Right hindlimb (tissue), 1 donor: ENCODE results near the gene KIAA0930.

Source experiments
- DNase-seq: peaks from one replicate; pipeline ENCODE4 v3.0.0-alpha.2; 2018

Gene KIAA0930

DNA sequence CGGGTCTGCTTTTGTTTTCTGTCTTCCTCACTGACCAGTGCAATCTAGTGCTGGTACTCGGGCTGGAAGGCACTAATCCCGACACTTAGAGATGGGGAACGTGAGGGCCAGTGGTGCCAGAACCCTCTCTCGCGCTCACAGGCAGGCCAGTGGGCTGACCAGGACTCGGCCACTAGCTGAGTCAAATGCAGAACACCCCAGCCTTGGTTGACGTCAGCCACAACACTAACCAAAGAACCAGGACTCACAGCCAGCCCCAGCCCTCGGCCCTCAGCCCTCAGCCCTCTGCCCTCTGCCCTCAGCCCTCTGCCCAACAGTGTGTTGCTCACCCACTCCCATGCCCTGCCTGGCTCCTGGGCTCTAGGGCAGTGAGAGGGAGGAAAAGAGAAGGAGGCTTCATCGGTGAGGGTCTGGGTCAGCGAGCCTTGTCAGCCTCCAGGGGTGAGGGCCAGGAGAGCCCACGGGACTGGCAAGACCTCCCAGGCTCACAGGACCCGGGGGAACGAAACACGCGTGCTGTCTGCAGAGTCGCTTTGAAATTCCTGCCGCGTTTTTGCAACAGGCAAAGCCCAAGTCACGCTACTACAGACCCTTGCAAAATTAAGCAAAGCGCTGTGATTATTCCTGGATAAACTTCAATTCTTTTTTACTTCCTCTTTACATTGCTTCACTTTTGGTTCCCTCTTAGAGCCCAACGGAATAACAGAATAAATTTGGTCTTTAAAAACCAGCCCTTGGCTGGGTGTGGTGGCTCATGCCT lies 27.5 kb downstream of the KIAA0930 start:
- no peak for DNase-seq

DNA sequence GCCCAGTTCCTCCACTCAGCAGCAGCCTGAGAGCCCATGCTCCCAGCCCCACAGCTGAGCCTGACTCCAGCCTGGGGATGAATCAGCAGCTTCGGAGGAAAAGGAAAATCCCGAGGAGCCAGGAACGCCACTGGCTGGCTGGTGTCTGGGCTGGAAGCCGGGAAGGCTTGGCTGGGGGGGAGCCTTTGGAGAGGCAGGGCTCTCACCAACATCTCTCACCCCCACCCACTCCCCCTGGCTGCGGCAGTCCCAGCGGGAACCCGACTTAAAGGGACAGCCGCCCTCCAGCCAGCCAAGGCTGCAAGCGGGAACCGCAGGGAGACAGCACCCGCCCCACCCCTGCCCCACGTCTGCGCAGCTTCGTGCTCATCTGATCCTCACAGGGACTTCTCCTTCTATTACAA lies 28.4 kb downstream of the KIAA0930 start:
- DNase-seq: peak; percentile 79

DNA sequence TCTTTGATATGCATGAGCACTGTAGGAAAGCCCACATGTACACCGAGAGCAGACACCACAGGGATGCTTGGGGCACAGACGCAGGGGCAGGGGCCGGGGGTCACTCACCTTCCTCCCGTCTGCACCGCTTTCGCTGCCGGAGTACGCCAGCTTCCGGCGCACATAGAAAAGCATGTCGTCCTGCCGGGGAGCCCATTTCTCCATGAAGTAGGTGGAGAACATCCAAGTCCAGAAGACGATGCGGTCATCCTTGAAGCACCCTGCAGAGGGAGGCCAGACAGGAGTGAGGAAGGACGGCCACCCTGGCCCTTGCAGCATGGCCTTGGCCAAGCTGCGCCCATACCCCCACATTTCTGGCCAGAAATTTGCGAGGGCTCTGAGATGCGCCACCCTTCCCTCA lies 28.8 kb downstream of the KIAA0930 start:
- DNase-seq: no peak

DNA sequence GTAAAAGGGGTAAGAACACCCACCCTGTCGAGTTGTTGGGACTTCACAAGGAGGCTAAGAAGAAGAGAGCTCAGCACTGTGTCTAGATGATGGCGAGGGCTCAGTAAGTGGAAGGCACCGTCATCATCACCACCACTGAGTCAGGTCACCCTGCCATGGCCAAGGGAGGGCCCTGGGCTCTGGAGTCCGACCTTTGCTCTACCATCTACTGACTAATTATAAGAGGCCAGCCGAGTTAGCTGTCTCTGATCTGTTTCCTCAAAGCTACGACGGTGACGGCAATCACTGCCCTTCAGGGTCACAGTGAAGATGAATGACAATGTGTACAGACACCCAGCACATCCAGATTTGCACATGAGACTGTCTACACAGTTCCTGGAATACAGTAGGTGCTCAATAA lies 29.3 kb downstream of the KIAA0930 start:
- DNase-seq: no peak

DNA sequence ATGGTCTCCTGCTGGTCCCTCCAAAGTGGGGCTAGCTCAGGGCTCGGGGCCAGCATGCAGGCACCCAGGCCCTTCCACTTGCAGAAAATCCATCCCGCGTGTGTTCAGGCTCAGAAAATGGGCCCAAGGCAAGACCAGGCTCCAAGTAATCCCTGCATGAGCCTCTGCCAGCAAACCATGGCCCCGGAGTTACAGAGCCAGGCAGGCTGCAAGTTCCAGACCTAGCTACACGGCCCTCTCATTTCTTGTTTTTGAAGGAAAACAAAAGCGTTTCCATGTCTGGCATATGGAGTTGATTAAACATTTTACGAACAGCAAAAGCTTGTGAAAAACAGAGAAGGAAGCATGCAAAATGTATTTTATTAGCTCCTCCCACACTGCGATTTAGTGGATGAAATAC lies 29.7 kb downstream of the KIAA0930 start:
- peak; percentile 49 for DNase-seq

DNA sequence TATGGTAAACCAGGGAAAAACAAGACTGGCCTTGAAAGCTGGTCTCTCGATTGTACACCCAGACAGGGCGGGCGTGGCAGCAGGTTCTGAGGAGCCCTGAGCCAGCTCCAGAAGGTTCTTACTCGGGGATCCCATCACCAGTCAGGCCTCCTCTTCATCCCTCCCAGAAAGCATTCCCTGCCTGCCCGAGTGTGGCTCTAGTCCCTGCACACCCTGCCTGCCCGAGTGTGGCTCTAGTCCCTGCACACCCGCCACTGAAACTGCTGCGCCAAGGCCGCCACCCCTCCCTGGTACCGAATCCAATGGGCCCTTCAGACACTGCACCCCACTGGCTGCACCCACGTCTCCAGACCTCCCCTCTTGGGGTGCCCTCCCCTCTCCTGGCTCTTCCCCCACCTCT lies 30.1 kb downstream of the KIAA0930 start:
- no peak for DNase-seq

DNA sequence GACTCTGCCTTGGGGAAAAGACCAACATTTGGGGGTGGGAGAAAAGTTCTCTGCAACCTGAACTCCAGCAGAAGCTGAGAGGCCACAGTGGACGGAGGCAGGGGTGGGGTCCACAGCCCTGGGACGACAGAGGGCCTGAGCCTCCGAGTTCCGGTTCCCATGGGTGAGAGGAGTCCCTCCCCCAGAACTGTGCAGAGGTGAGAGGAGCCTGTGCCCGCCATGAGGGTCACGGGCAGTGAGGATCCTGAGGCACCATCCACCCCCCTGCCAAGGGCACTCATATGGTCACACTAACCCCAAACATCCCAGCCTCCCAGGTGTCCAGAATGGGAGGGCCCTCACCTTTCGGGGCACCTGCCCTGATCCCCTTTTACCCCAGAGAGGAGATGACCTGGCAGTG lies 30.5 kb downstream of the KIAA0930 start:
- DNase-seq: no peak

DNA sequence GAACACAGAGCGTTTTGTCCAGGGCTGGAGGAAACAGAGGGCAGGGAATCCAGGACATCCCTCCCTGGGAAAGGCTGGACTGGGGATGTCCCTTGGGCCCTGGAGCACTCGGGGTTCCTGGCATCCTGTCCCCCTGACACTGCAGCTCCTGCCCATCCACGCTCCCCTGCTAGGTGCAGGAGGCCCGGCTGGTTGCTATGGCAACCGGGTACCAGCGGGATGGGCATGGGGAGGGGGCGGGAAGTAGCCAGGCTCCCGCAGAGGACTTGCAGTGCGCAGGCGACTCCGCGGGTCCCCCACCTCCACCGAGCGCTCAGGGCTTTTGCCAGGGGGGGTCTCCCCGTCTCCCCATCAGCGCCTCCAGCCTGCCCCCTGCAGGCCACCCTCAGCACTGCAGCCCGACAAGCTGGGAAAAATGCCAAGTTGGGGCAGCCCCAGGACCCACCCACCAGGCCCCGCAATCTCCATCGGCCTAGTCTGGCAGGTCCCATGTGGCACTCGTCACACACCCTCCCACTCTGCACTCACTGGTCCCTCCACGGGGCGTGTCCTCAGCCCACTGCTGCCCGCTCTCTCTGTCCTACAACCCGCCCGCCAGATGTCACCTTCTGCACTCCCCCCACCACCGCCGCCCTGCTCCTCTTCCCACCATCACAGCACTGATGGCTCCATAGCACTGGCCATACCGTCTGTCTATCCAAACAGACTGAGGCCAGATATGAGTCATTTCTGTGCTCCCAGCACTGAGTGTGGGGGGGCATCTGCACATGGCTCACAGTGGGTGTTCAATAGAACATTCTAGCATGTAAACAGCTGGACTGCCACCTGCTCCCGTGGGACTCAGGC lies 31.5 kb downstream of the KIAA0930 start:
- DNase-seq: no peak

DNA sequence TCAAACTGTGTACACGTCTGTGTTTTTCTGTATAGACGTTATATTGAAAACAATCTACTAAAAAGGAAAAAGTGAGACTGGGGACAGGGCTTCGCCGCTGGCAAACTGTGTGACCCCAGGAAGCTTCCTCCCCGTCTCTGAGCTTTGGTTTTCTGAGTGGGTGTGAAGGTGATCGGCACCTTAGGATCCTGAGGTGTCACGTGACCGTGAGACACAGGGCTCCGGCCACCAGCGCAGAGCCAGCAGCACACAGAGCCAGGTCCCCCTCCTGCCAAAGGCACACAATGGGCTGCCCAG lies 32.0 kb downstream of the KIAA0930 start:
- no peak for DNase-seq

DNA sequence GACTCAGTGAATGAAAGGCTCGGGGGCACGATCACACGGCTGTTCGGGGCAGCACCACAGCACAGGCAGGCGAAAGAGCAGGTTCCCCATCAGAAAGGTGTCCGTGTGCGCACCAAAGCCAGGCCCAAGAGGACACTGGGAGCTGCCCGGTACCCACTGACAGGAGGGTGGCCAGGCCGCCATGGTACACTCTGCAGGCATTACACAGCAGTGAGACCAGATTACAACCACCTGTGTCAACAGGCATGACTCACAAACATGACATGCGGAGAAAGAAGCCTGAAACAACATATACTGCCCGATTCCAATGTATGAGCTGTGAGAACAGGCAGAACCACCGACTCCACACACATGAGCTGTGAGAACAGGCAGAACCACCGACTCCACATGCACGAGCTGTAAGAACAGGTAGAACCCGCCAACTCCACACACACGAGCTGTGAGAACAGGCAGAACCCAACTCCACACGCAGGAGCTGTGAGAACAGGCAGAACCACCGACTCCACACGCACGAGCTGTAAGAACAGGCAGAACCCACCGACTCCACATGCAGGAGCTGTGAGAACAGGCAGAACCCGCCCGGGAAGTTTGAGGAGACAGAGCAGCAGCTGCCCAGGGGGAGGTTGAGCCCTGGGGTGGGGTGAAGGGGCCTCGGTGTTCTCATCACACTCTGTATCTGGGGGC lies 32.6 kb downstream of the KIAA0930 start:
- DNase-seq: no peak

DNA sequence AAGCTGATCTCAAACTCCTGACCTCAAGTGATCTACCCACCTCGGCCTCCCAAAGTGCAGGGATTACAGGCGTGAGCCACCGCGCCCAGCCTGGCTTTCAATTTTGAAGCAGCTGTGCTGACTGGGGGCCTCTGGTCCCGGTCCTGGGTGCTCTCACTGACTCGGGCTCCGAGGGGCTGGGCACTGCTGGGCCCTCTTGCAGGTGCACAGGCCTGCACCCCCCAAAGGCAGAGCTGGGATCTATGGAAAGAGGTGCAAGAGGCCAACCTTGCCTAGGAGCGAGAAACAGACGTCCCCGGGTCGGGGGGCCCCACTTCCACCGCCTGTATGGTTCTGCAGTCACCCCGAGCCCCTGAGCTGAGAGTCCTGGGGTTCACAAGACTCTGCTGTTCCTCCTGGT lies 33.2 kb downstream of the KIAA0930 start:
- DNase-seq: no peak

DNA sequence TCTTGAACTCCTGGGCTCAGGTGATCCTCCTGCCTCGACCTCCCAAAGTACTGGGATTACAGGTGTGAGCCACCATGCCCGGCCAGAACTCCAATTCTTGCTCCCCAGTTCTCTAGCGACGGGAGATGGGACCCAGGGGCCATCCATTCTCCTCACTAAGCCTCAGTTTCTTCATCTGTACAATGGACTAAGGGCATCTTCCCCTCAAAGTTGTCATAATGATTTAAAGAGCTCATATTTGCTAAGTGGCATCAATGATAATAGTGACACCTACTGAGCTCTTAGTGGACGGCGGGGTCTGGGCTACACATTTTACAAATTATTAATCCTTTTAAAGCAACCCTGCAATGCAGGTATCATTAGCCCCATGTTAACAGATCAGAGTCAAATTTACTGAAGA lies 34.5 kb downstream of the KIAA0930 start:
- DNase-seq: no peak

DNA sequence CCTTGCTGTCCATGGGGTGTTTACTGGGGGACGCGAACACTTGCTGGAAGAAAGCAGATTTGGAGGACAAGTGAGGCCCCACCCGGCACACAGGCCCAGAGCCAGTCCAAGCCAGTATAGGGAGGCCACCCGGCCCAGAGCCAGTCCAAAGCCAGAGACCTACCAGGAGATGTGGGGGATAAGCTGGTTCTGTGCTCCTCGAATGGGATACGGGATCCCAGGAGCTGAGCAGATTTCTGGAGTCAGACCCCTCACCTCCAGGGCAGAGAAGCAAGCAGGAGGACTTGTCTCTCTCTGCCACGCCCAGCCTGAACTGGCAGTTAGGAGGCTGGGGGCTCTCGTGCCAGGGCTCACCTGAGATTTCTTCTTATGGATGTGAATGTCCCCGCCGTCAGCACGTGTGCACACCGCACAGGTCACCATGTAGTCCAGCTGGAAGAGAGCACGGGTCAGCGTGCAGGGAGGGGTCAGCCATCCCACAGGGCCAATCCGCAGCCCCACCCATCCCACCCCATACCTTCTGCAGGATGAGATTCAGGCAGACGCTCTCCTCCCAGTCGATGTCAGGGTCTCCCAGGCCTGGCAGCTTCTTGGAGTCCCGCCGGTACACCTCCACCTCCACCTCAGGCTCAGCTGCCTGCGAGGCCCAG lies 35.3 kb downstream of the KIAA0930 start:
- DNase-seq: no peak

DNA sequence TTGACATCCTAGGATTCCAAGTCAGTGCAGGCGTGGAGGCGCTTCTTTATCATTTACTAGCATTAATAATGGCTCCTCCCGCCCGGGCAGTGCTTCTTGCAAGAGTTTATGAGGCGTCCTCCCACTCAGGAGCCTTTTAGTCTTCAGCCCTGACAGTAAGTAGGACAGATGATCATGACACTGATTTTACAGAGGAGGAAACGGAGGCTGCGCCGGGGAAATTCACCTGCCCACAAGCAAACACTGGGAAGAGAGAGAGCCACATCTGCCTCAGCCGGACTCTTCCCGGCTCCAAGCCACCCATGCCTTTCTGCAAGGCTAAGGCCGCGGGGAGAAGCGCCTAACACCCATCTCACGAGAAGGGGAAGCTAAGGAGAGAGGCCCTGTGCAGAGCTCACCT lies 35.9 kb downstream of the KIAA0930 start:
- DNase-seq: no peak

DNA sequence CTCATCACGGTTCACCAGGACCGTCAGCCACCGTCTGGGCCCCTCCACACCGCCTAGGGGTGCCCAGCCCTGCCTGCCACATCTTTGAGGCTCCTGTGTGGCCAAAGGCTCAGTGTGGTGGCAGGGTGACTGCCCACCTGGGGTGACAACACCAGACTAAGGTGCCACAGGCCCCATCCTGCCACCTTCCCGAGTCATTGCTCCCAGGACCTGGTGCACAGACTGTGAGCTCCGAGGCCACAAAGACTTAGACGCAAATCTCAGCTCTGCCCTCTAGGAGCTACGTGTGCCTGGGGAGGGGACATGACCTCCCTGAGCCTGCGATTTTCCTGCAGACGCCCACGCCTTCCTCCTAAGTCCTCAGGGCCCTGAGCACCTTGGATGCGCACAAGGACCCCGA lies 36.5 kb downstream of the KIAA0930 start:
- no peak for DNase-seq

DNA sequence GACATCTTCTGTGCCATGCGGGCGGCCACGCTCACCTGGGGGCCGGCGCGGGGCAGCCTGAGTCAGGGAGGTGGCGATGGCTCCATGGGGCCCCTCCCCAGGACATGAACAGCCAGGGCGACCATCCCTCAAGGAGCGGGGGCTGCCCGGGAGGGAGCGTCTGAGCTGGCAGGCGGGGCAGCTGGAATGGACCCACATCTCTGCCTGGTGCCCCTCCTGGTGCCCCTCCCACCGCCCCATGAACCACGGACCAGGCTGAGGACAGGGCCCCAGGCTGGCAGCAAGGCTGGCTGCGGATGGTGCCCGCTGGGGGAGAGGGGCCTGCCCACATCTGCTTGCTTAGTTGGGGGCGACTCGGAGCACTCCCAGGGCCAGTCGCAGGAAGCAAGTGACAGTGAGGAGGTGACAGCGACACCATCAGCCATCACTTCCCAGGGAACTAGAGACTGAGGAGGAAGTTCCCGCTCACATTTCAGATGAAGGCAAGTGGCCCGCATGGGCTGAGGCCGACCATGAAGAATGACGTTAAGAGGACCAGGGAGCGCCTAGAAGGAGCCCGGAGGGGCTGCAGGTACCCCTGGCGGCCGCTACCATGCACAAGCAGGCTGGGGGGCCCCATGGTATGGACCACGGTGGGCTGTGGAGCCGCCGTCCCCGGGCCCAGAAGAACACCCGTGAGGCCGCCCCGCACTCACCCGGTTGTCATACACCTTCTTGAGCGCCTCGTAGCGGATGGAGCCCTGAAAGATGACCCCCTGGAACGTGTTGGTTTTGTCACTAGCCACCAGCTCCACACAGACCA lies 37.3 kb downstream of the KIAA0930 start:
- DNase-seq: no peak

DNA sequence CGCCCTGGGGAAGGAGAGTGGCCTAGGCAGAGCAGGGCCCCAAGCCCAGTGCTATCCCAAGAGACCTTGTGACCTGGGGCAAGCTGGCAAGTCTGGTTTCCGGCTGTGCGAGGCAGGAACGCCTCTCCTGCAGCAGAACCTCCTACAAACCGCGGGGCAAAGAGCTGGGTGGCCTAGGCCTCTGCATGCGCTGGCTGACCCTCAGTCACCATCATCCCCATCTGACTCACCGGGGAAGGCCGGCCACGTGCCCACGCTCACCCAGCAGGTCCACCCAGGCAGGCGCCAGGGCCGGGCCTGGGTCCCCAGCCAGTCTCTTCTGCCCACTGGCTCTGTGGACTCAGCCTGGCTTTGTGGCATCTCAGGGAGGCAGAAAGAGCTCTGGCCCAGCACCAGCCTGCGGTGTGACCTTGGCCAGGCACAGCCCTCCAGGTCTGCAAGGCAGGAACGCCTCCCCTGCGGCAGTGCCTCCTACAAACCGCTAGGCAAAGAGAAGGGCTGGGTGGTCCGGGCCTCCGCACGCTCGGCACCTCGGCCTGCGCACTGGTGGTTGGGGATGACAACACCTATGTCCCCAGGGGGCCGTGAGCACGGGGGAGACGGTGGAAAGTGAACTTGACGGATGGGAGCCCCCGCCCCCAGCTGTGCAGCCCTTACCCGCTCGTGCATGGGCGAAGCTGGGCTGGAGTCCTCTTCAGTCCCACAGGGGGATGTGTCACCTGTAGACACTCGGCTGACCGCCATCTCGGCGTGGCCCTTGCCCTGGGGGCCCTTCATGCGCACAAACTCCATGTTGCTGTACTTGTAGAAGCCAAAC lies 38.2 kb downstream of the KIAA0930 start:
- no peak for DNase-seq

DNA sequence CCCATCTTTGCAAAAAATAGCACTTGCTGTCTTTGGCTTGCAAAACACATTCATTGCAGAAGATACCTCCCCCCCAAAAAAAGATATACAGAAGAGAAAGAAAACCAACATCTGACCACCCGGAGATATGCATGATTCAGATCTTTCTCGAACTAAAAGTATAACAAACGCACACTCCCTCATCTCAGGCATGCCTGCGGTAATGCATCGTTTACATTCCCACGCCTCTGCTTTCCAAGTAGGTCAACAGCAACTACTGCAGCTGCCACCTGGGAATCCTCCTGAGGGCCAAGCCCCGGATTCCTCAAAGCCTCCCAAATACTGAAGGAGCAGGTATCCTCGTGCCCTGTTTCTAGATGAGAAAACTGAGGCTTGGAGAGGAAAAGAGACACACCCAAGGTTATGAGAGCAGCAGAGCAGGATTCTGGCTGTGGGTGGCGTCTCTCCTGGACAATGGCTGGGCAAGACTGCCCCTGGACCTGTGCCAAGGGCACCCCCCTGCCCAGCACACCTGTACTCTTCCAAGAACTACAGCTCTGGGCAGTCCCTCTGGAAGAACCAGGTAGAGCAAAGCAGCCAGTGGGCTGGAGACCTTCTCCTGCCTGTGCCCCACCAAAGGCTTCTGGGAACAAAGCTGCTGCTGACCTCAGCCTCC lies 38.9 kb downstream of the KIAA0930 start:
- DNase-seq: no peak

DNA sequence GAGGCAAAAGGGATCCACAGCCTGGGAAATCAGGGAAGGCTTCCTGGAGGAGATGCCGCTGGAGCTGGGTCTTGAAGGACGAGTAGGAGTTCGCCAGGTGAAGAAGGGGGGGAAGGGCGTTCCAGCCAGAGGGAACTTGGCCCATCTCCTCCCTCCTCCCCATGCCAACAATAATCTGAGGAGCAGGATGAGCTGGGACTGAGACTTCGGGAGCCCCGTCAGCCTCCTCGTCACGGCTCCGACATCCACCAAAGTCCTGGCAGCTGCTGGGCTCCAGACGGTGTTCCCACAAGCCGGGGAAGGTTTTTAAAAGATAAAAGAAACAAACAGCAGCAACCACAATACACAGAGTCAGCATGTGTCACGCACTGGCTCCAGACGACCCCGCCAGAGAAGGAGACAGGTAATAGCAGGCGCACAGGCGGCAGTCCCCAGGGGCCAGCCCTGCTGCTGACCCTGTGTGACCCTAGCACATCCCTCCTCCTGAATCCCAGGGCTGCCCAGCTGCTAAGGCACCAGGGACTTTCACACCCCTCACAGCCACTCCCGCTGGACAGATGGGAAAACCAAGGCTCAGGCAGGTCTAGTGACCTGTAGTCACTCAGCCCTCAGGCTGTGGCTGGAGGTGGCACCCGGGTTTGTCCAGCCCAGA lies 39.7 kb downstream of the KIAA0930 start:
- no peak for DNase-seq

DNA sequence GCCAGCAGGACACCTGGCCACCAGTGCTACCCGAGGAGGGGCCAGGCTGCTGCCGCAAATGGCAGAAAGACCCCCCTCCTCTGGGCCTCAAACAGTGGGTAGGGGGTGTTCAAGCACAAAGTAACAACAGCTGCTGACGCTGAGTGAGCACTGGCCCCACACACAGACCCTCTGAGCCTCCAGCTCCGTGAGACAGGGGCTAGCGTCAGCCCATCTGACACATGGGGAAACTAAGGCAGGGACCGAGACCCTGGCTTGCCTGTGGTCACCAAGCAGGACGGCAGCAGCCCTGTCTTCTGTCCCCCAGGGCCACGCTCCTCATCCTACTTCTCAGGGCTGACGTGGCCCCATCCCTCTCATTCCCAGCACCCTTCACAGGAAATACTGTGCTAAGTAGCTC lies 40.5 kb downstream of the KIAA0930 start:
- DNase-seq: no peak

DNA sequence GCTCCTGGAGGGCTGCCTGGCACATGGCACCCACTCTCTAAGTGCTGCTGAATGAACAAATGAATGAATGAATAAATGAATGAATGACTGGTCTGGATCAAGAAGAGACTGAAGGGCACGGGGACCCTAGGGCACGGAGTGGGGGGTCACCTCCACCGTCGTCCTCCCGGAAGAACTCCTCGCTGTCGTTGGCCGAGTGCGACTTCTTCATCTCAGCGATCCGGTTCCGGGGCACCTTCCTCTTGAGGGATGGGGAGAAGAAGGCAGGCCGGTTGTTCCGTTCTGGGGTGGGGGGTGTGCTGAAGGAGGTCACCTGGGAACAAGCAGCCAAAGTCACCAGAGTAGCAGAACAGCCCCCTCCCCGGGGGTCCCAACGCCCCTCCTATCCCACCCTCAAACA lies 41.0 kb downstream of the KIAA0930 start:
- no peak for DNase-seq
